HUES6 (cell line): ENCODE results near the gene CDT1.
A peak's percentile ranks its signal among the peaks of the same experiment; 100 is the strongest.

Source experiments
- H3K27ac ChIP-seq: 2 replicates; pipeline ENCODE4 v1.7.0; 2013; ENCODE audit warnings: low read depth, mild to moderate bottlenecking, low read length, inconsistent platforms
- H3K27me3 ChIP-seq: 2 replicates; pipeline ENCODE4 v1.6.1; 2013; ENCODE audit warnings: low read length; ENCODE audit not compliant: control insufficient read depth, insufficient read depth
- H3K36me3 ChIP-seq: 2 replicates; pipeline ENCODE4 v1.6.1; 2013; ENCODE audit warnings: low read length; ENCODE audit not compliant: control insufficient read depth, insufficient read depth
- H3K4me1 ChIP-seq: 2 replicates; pipeline ENCODE4 v1.6.1; 2013; ENCODE audit warnings: low read length; ENCODE audit not compliant: control insufficient read depth, insufficient read depth
- H3K4me3 ChIP-seq: 2 replicates; pipeline ENCODE4 v1.5.1; 2013; ENCODE audit warnings: low read depth, low read length
- H3K9ac ChIP-seq: one replicate; pipeline ENCODE4 v1.6.1; 2013; ENCODE audit warnings: mild to moderate bottlenecking, low read length
- H3K9me3 ChIP-seq: 2 replicates; pipeline ENCODE4 v1.6.1; 2013; ENCODE audit warnings: low read depth, low read length; ENCODE audit not compliant: control insufficient read depth, insufficient read depth

Gene CDT1

DNA sequence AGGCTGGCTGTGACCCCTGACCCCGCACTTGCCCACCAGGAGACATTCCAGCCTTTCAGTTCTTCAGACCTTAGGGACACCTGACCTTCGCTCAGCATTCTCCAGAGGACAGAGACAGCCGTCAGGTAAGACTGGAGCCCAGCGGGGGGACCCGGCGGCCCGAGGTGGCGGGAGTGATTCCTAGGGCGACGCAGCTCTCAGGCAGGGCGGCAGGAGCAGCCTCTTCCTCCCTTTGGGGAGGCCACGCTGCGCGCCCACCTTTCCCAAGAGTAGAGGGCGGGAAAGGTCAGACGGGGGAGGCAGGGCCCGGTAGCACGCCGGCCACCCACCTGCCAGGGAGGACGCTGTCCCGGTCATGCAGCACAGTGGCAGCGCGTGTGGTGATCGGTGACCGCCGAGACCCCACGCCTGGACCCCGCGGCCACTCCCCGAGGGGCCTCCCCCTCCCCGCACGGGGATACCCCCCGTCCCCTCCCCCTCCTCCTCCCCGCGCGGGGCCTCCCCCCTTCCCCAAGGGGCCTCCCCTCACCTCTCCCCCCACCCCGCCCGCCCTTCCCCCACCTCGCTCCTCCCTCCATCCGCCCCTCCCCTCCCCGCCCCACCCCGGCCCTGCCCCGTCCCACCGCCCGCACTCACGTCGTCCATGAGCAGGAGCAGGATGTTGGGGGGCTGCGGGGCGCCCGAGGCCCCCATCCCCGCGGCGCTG is 52.7 kb downstream of the CDT1 start:
- peak overlapping the region; percentile 27 for H3K9ac ChIP-seq
- H3K4me1 ChIP-seq: peaks cover 8% of the 10 kb centered on the region
- H3K27ac ChIP-seq: no peak overlapping the region
- H3K27me3 ChIP-seq: no peaks in the 10 kb centered on the region
- H3K36me3 ChIP-seq: peaks cover 30% of the 10 kb centered on the region
- no peaks in the 10 kb centered on the region; the same call in 1 of the 2 replicates for H3K9me3 ChIP-seq
- peak overlapping the region; percentile 86 for H3K4me3 ChIP-seq

DNA sequence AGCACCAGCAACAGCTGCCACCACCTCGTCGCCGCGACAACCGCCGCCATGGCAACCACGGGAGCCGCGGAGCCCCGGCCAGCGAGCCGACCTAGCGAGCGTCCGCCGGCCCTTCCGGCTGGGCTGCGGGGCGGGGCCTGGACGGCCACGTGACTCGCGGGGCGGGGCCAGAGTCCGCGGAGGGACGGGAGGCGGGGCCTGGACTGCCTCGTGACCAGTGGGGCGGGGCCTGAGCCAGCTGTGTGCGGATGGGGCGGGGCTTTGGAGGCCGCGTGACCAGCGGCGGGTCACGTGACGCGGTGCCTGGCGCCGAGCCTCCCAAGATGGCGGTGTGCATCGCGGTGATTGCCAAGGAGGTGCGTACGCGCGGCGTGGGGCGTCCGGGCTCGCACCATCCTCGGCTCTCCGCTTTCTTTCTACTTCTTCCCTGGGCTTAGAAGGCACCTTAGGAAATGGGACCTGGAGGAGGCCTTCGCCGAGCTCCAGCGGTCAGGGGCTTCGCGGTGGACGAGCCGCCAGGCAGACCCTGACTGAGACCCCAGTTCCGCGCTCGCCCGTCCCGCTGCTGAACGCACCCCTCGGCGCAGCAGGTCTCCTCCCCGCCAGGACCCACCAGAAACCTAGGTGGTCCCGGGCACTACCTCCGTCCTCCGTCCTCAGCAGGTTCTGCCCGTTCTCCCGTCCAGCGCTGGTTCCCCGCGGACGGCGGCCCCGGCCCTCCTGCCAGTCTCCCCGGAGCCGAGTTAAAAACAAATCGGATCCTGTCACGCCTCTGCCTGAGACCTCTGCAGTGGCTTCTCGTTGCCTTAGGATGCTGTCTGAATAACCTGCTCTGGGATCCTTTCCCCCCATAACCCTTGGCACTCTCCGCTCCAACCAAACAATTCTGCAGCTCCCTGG is 53.5 kb downstream of the CDT1 start, which contains the start of the genes GALNS and TRAPPC2L:
GALNS (minus strand) TSS at position 120 of the 900 bp plus-strand sequence; CDS start at position 50, 70 bp downstream.
TRAPPC2L (plus strand) TSS at position 300 of the 900 bp plus-strand sequence; CDS start at position 324, 24 bp downstream.
- Histone ChIP-seq H3K27me3 (no peaks in the 10 kb centered on the region), H3K4me3 (peak within 1 kb of the TSS; percentile 86), H3K4me1 (peaks cover 8% of the 10 kb centered on the region), H3K27ac (peak within 1 kb of the TSS; percentile 24; the same call in 1 of the 2 replicates), H3K9me3 (no peaks in the 10 kb centered on the region), H3K36me3 (peaks cover 37% of the 10 kb centered on the region), H3K9ac (peak within 1 kb of the TSS; percentile 94)

DNA sequence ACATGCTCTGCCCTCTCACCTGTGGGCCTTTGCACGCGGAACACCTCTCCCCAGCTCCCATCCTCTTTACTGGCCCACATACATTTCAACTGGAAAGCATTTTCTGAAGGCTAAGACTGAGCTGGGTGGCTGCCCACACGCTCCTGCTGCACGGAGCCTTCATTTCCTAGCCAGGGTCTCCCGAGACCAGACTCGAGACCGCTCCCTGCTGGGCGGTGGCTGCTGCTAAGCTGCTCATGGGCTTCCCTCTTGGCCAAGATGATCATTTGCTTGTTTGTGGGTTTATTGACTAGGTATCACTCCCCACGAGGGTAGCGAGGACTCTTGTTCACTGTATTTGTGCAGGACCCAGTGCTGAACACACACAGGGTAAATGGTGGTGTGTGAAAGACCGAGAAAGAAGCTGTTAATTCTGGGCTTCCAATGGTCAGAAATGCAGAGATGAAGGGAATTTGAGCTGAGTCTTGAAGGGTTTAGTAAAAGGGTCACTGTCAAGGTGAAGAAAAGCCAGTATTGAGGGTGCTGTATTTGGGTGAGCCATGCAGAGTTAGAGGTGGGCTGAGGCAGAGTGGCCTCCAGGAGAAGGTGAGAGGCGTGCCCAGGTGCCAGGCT is 54.2 kb downstream of the CDT1 start:
- no peak overlapping the region for H3K27ac ChIP-seq

More for the DNA sequence above, 54.2 kb downstream of the CDT1 start:
- Histone ChIP-seq H3K9me3 (no peaks in the 10 kb centered on the region), H3K9ac (peak overlapping the region; percentile 94), H3K4me3 (peak overlapping the region; percentile 86), H3K4me1 (peaks cover 8% of the 10 kb centered on the region), H3K27me3 (no peaks in the 10 kb centered on the region), H3K36me3 (peaks cover 44% of the 10 kb centered on the region)
